ENCODE measurements around the gene TNFSF9.

The TNFSF9 gene

DNA sequence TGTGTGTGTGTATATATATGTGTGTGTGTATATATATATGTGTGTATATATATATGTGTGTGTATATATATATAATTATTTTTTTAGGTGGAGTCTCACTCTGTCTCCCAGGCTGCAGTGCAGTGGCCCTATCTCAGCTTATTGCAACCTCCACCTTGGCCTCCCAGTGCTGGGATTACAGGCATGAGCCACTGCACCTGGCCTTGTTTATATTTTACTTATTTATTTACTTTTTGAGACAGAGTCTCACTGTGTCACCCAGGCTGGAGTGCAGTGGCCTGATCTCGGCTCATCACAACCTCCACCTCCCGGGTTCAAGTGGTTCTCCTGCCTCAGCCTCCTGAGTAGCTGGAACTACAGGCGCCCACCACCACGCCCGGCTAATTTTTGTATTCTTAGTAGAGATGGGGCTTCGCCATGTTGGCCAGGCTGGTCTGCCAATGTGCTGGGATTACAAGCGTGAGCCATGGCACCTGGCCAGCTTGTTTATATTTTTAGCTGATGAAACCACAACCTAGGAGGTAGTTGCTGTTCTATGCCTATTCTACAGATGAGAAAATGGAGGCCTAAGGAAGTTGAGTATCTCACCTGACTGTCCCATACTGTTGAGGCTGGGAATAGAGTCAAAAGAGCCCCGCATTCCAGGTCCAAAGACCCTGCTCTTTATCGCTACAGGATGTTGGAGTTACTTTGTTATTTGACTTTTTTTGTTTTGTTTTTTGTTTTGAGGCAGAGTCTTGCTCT lies 22.6 kb upstream of the TNFSF9 start:
- peak in 1 of 14 donors; percentile 15 for DNase-seq

DNA sequence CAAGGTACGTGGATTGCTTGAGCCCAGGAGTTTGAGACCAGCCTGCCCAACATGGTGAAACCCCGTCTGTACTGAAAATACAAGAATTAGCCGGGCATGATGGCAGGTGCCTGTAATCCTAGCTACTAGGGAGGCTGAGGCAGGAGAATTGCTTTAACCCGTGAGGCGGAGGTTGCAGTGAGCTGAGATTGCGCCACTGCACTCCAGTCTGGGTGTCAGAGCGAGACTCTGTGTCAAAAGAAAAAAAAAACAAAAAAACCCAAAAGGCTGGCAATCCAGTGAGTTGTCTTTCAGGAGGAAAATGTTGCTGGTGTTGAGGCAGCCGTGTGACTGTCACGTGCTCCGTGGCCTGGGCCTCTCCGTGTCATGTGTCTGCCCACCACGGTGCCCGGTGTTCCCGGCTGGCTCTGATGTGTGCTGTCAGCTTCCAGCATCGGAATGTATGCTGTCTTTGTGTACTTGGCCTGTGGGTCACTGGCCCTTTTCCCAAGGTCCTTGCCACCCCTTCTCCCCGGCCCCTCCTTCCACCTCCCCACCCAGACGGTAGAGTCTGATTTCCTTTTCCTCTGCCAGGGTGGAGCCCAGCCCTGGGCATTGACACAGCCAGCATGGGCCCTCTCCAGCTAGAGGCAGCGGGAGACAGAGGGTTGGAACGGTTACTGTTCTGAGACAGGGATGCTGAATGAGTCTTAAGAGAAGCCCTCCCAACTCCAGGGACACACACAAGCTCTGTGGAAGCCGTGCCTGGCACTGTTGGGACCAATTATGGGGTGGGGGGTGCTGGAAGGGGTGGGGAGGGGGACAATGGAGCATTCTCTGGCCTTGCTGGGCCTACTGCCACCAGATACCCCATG lies 21.5 kb upstream of the TNFSF9 start:
- DNase-seq, result peak in 13 of 14 donors; percentile 45 to 97 (median 89)

- no peak for DNase-seq
Measured at GRCh38 chr19:6510618-6511017, 20.2 kb upstream of the TNFSF9 start.

DNA sequence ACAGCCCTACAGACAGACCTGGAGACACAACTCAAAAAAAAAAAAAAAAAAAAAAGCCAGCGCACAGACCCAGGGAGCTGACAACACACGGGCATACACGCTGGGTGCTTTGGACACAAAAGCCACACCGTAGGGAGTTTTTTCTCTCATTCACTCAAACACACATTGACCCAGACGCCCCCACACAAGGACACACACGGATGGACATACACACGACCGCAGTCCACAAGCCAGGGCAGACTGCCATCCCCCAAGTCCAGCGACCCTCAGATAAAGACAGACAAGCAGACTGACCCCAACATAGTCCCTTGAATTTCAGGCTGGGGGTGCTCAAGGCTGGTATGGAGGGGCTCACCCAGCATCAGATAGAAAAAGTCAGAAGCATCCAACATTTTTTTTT lies 16.7 kb upstream of the TNFSF9 start:
- DNase-seq, result no peak

DNA sequence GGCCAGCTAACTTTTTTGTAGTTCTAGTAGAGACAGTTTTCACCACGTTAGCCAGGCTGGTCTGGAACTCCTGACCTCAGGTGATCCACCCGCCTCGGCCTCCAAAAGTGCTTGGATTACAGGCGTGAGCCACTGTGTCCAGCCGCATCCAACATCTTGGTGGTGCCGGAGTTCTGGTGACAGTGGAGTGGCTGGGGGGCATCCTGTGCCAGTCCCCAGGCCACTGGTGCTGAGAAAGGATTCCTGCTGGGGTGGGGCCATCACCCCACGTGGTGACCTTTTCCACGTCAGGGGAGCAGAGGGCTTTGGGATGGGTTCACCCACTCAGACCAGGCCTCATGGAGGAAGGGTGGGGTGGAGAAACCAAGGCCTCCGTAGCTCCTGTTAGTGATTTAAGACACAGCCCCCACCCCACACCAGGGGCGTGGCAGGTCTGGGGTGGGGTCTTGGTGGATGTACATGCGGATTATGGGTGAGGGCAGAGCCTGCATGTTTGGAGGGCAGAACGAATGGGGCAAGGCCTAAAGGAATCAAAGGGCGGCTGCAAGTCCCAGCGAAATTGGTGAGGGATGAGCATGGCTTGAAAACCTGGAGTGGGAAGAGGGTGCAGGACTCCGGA lies 15.8 kb upstream of the TNFSF9 start:
- no peak for DNase-seq

DNA sequence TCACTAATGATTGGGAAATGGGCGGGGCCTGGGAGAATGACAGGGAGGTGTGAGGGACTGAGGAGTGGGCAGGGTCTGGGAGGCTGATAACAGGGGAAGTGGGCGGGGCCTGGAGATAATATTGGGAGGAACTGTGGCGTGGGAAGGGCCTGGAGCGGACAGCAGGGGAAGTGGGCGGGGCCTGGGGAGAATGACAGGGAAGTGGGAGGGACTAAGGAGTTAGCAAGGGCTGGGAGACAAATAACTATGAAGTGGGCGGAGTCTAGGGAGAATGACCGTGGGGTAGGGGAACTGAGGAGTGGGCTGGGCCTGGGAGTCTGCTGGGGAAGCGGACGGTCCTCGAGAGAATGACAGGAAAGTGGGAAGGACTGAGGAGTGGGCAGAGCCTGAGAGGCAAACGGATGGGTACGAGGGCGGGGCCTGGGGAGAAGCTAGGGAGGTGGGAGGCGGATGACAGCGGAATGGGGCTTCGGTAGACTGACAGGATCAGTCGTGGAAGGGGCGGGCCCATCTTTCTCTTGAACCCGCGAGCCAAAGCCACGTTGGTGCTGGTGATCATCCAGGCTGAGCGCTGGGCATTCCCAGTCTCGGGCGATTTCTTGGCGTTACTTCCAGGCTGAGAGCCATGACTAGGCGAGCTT lies 14.7 kb upstream of the TNFSF9 start:
- peak in 13 of 14 donors; percentile 38 to 95 (median 83) for DNase-seq

GRCh38 chr19:6516659-6517291 lies 14.1 kb upstream of the TNFSF9 start:
- DNase-seq, result peak in 13 of 14 donors; percentile 45 to 89 (median 79)

- DNase-seq, result no peak
Measured at GRCh38 chr19:6518145-6518911, 12.5 kb upstream of the TNFSF9 start.

DNA sequence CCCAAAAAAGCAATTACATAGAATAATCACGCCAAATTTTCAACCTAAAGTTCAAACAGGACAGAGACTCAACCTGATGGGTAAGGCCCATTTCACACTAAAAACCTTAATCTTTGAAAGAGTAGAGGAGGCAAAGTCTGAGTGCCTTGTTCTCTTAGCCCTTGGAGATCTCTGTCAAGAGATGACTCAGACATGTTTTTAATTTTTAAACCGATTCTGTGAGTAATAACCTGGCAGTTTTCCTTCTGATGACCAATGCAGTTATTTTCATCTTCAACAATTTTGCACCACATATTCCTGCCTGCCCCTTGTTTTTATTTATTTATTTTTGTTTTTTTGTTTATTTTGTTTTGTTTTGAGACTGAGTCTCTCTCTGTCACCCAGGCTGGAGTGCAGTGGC lies 11.5 kb upstream of the TNFSF9 start:
- no peak for DNase-seq

- no peak for DNase-seq
Measured at GRCh38 chr19:6521718-6522646, 8.8 kb upstream of the TNFSF9 start.

DNA sequence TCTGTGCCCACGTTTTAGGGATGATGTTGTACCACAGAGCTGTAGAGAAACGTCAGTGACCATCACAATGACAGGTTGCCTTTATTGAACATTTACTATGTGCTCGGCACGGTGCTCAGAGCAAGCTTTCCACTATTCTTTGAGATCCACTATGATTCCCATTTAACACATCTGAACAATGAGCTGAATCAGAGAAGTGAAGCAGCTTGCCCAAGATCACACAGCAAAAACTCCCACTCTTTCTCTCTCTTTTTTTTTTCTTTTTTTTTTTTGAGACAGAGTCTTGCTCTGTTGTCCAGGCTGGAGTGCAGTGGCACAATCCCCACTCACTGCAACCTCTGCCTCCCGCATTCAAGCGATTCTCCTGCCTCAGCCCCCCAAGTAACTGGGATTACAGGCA lies 8.1 kb upstream of the TNFSF9 start:
- DNase-seq, result no peak

DNA sequence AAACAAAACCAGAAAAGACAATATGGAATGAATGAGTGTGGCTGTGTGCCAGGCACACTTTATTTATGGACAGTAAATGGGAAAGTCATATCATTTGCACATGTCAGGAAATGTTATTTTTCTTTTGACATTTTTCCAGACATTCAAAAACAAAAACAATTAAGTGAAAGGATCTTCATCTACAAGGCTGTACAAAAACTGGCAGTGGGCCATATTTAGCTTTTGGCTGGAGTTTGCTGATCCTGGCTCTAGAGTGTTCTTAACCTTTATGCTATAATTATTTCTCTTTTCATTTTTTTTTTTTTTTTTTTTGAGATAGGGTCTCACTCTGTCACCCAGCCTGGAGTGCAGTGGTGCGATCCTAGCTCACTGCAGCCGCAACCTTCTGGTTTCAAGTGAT lies 6.5 kb upstream of the TNFSF9 start:
- no peak for DNase-seq

DNA sequence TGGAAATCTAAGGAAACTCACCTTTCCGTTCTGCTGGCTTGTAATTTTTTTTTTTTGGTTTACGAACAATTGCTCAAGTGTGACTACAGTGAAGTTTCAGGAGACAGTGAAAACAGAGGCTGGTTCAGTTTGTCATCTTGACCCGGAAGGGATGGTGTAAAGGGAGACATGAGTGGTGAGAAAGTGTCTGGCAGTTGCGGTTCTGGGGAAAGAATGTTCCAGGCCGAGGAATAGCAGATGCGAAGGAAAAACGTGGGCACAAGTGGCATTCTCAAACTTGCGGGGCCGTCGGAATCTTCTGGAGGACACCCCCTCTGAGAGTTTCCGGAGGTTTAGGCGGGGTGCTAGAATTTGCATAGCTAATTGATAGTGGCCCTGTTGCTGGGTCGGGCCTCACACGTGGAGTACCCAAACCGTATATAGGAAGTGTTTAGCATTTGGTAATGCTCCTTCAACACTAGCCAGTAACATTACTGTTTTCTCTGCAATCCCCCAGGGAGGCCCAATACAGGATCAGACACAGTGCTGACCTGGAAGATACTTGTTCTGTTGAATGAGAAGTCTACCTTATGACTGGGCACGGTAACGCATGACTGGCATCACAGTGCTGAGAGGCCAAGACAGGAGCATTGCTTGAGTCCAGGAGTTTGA lies 2.8 kb upstream of the TNFSF9 start:
- no peak for DNase-seq

DNA sequence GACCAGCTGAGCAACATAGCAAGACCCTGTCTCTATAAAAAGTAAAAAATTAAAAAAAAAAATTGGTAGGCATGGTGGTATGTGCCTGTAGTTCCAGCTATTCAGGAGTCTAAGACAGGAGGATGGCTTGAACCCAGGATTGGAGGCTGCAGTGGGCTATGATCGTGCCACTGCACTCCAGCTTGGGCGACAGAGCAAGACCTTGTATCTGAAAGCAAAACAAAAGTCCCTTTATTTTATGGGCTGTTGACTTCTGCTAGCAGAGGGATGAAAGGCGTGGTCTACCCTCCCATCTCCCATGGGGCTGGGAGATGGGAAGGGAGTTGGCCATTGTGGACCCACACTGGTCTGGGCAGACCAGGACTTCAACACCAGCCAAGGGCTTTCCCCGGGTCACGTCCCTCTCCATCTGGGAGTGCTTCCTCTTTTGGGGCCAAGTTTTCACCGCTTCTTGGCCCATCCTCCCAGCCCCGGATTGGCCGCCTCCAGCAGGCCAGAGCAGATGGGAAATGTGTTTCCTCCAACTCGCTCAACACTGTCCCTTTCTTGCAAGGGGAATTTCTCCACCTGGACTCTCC lies 2.2 kb upstream of the TNFSF9 start:
- DNase-seq, result peak in 12 of 14 donors; percentile 16 to 65 (median 40)

DNA sequence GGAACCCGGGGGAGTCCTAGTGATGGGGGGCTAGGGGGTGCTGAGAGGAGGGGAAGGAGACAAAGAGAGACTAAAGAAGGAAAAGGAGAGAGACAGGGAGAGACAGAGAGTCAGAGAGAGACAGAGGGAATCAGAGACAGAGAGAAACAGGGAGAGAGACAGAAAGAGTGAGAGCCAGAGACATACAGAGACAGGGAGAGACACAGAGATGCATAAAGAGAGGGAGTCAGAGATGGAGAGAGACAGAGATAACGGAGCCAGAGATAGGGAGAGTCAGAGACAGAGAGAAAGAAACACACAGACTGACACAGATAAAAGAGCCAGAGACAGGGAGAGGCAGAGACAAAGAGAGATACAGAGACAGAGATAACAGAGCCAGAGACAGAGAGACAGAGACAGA lies 1.5 kb upstream of the TNFSF9 start:
- no peak for DNase-seq

DNA sequence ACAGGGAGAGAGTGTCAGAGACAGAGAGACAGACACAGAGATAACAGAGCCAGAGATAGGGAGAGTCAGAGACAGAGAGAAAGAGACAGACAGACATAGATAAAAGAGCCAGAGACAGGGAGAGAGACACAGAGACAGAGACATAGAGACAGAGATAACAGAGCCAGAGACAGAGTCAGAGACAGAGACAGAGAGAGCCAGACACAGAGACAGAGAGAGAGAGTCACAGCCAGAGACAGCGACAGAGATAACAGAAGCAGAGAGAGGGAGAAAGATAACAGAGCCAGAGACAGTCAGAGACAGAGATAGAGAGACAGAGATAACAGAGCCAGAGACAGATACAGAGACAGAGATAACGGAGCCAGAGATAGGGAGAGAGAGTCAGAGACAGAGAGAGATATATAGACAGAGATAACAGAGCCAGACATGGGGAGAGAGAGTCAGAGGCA lies 865 bp upstream of the TNFSF9 start:
- no peak for DNase-seq

- DNase-seq, result no peak
Measured at GRCh38 chr19:6531163-6531955, 533 bp downstream of the TNFSF9 start.

GRCh38 chr19:6531956-6532243 lies 1.1 kb downstream of the TNFSF9 start:
- no peak for DNase-seq
